GM10266 (cell line): ENCODE results near the gene NUDT1.

Experiments used
- DNase-seq: peaks from one replicate; pipeline ENCODE4 v3.0.0; 2012; ENCODE audit errors: extremely low spot score
- TF ChIP-seq, protein P1 (sequence below): IDR thresholded peaks from 2 replicates; pipeline ENCODE4 v1.5.1; 2012; ENCODE audit warnings: mild to moderate bottlenecking, low read depth; ENCODE audit not compliant: control insufficient read depth, insufficient read depth; ENCODE audit errors: missing control alignments

The NUDT1 gene

DNA sequence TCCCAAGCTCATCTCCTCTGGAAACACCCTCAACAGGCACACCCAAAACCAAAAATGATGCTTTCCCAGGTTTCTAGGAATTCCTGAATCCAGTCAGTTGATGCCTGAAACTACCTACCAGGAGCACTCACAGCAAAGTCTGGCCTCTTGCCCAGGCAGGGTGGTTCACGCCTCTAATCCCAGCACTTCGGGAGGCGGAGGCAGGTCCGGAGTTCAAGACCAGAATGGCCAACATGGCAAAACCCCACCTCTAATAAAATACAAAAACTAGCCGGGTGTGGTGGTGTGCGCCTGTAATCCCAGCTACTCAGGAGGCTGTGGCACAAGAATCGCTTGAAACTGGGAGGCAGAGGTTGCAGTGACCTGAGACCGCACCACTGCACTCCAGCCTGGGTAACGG is 11.1 kb upstream of the NUDT1 start:
- TF ChIP-seq, protein P1, sequence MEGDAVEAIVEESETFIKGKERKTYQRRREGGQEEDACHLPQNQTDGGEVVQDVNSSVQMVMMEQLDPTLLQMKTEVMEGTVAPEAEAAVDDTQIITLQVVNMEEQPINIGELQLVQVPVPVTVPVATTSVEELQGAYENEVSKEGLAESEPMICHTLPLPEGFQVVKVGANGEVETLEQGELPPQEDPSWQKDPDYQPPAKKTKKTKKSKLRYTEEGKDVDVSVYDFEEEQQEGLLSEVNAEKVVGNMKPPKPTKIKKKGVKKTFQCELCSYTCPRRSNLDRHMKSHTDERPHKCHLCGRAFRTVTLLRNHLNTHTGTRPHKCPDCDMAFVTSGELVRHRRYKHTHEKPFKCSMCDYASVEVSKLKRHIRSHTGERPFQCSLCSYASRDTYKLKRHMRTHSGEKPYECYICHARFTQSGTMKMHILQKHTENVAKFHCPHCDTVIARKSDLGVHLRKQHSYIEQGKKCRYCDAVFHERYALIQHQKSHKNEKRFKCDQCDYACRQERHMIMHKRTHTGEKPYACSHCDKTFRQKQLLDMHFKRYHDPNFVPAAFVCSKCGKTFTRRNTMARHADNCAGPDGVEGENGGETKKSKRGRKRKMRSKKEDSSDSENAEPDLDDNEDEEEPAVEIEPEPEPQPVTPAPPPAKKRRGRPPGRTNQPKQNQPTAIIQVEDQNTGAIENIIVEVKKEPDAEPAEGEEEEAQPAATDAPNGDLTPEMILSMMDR = no peak
- DNase-seq = no peak

DNA sequence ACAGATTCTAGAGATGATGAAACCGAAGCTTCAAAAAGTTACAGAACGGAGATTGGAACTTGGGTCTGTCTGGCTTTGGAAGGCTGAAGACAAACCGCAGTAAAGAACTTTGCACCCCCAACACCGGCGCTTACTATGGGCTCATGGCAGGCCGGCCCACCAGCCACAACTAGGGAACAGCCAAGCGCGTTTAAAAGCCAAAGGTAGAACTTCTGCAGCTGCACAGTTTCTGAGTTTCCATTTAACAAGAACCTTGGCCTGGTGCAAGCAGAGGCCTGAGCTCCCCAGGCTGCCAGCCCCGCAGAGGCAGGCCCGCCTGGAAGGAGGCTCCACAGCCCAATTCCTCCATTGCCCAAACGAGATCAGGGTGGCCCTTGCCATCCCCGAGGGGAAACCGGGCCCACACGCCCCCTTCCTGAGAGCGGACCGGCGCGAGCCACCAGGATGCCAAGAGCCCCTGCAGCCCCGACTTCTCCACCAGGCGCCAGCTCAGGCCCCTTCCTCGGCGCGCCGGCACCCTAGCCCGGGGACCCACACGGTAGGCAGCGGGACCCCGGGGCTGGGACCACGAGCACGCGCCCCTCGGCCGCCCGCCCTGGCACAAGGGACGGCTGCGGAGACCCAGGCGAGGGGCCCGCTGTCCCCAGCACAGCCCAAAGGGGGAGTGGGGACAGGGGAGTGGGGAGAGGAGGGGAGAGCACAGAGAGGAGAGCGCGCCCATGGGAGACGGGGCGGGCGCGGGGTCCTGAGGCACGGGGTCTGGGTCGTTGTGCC is 9.8 kb upstream of the NUDT1 start:
- DNase-seq = no peak
- TF ChIP-seq, protein P1 = no peak

DNA sequence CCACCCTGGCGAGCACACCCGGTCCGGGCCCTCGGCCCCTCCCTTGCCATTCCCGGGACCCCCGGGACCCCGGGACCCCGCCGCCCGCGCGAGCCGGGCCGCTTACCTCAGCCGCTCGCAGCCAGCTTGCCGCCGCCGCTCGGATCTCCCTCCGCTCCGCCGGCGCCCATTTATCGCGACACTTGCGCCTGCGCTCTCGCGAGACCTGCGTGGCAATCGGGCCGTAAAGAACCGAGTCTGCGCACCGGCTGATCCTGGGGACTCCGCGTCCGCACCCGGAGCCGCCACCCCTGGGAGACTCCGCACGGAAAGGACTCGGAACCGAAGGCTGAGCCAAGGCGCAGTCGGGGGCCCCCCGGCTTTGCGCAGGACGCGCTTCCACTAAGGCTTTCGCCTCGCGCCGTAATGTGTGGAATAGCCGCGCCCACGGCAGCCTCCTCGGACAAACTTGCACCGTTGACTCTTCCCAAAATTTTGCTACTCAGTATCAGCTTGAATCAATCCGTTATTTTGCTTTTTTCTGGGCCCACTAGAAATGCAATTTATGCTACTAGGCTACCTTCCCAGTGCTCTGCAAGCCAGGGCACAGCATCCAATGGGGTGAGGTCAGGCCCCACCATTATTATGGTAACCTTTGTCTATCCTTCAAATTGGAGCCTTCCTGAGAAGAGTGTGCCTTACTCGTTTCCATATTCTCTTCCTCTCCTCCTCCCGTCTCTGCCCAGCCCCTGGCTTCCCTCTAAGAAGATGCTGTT is 9.1 kb upstream of the NUDT1 start, which contains the start of gene MAD1L1:
Gene MAD1L1, minus strand, starts transcription at position 180 of the 755 bp plus-strand sequence. CDS start 2,812 bp downstream, outside the sequence.
- peak; percentile 93 for DNase-seq
- TF ChIP-seq, protein P1 = no peak

DNA sequence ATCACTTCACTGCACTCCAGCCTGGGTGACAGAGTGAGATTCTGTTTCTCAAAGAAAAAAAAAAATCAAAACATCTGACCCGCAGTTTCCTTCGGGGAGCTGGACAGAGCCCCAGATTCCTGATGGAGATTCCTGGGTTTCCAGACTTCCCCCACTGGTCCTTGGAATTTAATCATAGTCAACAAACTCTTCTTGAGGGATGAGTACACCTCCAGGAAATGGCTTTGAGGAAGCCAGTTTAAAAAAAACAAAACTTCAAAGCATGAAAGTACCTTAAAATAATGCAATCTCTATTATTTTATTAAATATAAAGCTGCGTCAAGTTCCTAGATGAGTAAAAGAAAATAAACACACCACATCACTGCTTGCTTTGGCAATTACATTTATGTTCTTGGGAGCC is 8.1 kb upstream of the NUDT1 start:
- TF ChIP-seq, protein P1 = no peak
- no peak for DNase-seq

DNA sequence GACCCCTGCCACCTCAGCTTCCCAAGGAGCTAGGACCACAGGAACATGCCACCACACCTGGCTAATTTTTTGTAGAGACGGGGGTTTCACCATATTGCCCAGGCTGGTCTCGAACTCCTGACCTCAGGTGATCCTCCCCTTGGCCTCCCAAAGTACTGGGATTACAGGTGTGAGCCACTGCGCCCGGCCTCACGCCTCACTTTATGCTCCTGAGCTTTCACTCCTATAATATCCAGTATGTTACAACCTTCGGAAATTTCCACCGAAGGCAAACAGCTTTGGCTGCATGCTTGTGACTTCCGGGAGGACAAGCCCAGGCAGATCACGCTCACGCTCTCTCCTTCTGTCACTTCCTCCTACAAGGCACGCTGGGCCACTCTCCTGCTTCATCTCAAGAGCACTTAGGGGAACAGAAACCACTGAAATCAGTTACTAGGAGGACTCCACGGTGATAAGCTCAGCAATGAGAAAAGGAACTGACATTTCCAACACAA is 4.9 kb upstream of the NUDT1 start:
- DNase-seq = peak; percentile 89
- TF ChIP-seq, protein P1 = no peak

DNA sequence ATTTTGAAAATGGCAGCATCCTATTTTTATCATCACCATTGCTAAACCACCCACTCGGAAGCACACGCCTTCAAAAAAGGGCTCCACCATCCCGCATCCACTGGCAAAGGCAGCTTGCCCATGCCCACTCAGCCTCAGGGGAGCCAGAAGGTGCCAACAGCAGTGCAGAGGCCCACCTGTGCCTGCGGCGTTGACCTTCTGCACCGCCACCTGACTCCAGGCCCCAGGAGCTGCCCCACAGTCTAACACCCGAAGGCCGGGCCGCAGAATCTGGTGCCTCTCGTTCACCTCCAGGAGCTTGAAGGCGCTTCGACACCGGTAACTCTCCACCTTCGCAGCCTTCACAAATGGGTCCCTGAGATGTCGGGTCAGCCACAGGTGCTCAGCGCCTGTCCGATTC is 2.8 kb upstream of the NUDT1 start:
- no peak for DNase-seq
- TF ChIP-seq, protein P1 = no peak
